ENCODE data around the gene WNT5B. TPM values are rescaled to one million over a fixed set of nuclear protein-coding genes. Genes with fewer than 3 reads are reported as not detected.

WNT5B gene
- total RNA-seq, 3 donors from 2014 or later (not counting 1 experiment from before 2014, with no cell fraction given): not detected

DNA sequence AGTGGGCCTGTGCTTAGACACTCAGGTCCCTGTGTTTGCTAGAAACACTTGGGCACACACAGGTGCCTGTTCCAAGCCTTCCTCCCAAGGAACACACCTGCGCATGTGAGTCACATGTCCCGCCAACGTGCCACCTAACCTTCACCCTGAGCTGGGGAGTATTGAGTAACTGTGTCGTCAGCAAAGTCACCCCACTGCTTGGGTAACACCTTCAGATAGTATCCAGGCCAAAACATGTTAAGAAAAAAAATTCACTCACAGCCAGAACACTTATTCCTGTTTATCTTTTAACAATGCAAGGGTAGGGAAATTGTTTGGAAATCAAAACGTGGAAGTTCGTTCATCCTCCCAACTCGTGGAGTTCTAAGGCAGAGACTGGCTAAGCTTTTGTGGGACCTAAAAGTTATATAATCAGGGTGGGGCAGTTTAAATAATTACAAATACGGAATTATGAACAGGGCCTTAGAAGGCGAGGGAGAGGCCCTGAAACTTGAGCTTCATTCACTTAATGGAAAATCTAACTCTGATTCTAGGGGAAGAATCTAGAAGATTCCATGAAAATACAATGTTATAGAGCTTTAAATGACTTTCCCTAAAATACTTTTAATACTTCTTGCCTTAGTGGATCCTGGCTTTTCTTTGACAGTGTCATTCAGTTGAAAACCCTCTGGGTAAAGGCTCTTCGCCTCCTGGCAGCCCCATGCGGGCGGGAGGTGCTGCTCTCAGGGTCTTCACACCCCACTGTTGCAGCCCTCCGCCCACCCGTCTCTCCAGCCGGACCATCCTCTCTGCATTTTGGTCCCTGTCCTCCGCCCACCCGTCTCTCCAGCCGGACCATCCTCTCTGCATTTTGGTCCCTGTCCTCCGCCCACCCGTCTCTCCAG is 31.5 kb downstream of the WNT5B start:
- ATAC-seq (peak; percentile 25 to 42 (median 40)), DNase-seq (peak; percentile 45 to 82)
- Histone ChIP-seq H3K27me3 (ENCODE audit: control insufficient read depth, insufficient read depth, low read length) (no peaks in the 10 kb centered on the region), H3K4me3 (ENCODE audit: low read length) (no peak overlapping the region), H3K27ac (ENCODE audit: low read length) (peak overlapping the region; percentile 62), H3K9me3 (ENCODE audit: control insufficient read depth, insufficient read depth, low read length) (no peaks in the 10 kb centered on the region), H3K36me3 (ENCODE audit: control insufficient read depth, insufficient read depth, low read length) (no peaks in the 10 kb centered on the region), H3K4me1 (ENCODE audit: control insufficient read depth, insufficient read depth, low read length) (peaks cover 6% of the 10 kb centered on the region)
- TF ChIP-seq, protein P1, sequence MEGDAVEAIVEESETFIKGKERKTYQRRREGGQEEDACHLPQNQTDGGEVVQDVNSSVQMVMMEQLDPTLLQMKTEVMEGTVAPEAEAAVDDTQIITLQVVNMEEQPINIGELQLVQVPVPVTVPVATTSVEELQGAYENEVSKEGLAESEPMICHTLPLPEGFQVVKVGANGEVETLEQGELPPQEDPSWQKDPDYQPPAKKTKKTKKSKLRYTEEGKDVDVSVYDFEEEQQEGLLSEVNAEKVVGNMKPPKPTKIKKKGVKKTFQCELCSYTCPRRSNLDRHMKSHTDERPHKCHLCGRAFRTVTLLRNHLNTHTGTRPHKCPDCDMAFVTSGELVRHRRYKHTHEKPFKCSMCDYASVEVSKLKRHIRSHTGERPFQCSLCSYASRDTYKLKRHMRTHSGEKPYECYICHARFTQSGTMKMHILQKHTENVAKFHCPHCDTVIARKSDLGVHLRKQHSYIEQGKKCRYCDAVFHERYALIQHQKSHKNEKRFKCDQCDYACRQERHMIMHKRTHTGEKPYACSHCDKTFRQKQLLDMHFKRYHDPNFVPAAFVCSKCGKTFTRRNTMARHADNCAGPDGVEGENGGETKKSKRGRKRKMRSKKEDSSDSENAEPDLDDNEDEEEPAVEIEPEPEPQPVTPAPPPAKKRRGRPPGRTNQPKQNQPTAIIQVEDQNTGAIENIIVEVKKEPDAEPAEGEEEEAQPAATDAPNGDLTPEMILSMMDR (IDR thresholded peaks at IDR 0.05): no peak
- 64% methylated on average over 12 of the region's 20 CpGs for WGBS (ENCODE audit: insufficient coverage)
- H3K9me3 Mint-ChIP-seq: no peaks in the 10 kb centered on the region
- peaks cover 28 to 31% of the 10 kb centered on the region in 2 donors for H3K4me1 Mint-ChIP-seq
- intact Hi-C loops (cut with micrococcal nuclease): loop anchor here (2.0 kb wide), 1 partner anchor 30 kb away; the partner anchor contains the start of gene ADIPOR2
- peak overlapping the region; percentile 84 to 87 for H3K27ac Mint-ChIP-seq
- H3K36me3 Mint-ChIP-seq: no peaks in the 10 kb centered on the region
- peak overlapping the region; percentile 84 for H3K4me3 Mint-ChIP-seq
- H3K27me3 Mint-ChIP-seq (ENCODE audit: low read depth in 2 of 2): no peaks in the 10 kb centered on the region

DNA sequence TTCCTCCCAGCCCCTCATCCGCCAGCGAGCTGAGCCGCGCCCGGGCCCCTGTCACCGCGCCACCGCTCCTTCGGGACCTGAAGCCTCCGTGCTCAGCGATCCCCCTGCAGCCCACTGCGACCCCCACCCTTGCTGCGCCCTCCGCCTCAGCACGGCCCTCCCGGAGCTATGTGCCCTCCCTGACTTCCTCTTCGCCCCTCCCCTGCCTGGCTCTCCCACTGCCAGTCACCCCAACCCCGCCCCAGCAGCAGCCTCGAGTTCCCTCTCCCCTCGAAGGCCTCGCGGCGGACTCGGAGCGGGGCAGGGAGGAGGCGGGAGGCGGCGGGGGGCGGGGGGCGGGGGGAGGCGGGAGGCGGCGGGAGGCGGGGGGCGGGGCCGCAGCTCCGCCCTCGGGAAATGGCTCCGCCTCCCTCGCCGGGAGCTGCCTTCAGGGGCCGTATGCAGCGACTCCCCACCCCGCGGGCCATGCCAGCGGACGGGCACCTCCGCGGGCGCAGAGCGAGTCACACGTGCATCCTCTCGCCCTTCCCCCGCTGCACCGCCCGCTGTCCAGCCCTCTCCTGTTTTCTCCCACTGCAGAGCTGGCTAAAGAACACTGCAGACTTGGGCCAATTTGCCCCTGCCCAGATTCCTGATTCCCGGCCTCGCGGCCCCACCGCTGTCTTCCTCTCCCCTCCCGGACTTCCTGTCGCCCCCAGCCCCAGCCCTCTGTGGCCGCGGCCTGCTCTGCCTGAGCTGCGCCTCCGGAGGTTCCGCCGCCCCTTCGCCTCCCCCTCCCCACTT is 32.7 kb downstream of the WNT5B start:
- H3K4me3 ChIP-seq (ENCODE audit: low read length): peak overlapping the region; percentile 42
- Mint-ChIP-seq H3K4me3 (peak overlapping the region; percentile 83), H3K4me1 (peaks cover 30 to 39% of the 10 kb centered on the region in 2 donors), H3K9me3 (no peaks in the 10 kb centered on the region), H3K36me3 (no peaks in the 10 kb centered on the region), H3K27ac (peak overlapping the region; percentile 84 to 87), H3K27me3 (ENCODE audit: low read depth in 2 of 2) (no peaks in the 10 kb centered on the region)
- no peaks in the 10 kb centered on the region for H3K27me3 ChIP-seq (ENCODE audit: control insufficient read depth, insufficient read depth, low read length)
- no peaks in the 10 kb centered on the region for H3K36me3 ChIP-seq (ENCODE audit: control insufficient read depth, insufficient read depth, low read length)
- peak; percentile 87 to 93 (median 87) for ATAC-seq
- H3K4me1 ChIP-seq (ENCODE audit: control insufficient read depth, insufficient read depth, low read length): peaks cover 13% of the 10 kb centered on the region
- DNase-seq: peak; percentile 85 to 94
- WGBS (ENCODE audit: insufficient coverage): 4% methylated on average over 58 of the region's 69 CpGs
- peak overlapping the region; percentile 48 for H3K27ac ChIP-seq (ENCODE audit: low read length)
- intact Hi-C loops (cut with micrococcal nuclease): loop anchor here (2.0 kb wide), 1 partner anchor 29 kb away; the partner anchor contains the start of gene ADIPOR2
- TF ChIP-seq, protein P1 (IDR thresholded peaks at IDR 0.05): no peak
- H3K9me3 ChIP-seq (ENCODE audit: control insufficient read depth, insufficient read depth, low read length): no peaks in the 10 kb centered on the region

DNA sequence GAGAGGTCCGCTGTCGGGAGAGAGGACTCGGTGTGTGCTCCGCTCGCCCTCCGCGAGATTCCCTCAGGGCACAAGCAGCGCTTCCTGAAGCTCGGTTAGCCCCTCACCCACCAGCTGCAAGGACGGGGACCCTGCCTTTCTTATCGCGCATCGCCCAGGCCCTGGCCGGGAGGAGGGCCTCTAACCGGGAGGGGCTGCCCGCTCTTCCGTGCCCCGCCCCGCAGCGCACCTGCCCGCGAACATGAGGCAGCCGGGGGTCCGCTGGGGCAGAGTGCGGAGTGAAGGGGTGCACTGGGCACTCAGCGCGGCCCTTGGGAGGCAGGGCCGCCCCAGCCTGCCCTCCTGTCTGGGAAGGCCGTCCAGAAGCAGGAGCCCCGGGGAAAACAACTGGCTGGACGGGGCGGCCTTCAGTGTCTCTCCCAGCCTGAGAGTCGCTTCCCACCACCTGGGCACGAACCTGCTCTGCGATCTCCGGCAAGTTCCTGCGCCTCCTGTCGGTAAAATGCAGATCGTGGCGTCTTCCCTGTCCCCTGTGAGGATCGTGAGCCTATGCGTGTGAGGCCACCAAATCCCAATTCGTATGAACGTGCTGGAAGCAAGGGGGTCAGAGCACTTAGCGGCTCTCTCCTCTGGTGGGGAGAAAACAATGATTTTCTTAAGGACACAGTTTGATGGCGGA is 33.9 kb downstream of the WNT5B start:
- Mint-ChIP-seq H3K4me3 (peak overlapping the region; percentile 90), H3K27ac (peak overlapping the region; percentile 73 to 75), H3K27me3 (ENCODE audit: low read depth in 2 of 2) (no peaks in the 10 kb centered on the region), H3K36me3 (no peaks in the 10 kb centered on the region), H3K4me1 (peaks cover 40 to 51% of the 10 kb centered on the region in 2 donors), H3K9me3 (no peaks in the 10 kb centered on the region)
- ATAC-seq (no peak), DNase-seq (peak in 1 of 2 donors; percentile 60)
- H3K4me1 ChIP-seq (ENCODE audit: control insufficient read depth, insufficient read depth, low read length): peaks cover 24% of the 10 kb centered on the region
- TF ChIP-seq, protein P1 (IDR thresholded peaks at IDR 0.05): no peak
- H3K9me3 ChIP-seq (ENCODE audit: control insufficient read depth, insufficient read depth, low read length): no peaks in the 10 kb centered on the region
- no peak overlapping the region for H3K4me3 ChIP-seq (ENCODE audit: low read length)
- no peaks in the 10 kb centered on the region for H3K27me3 ChIP-seq (ENCODE audit: control insufficient read depth, insufficient read depth, low read length)
- WGBS (ENCODE audit: insufficient coverage): 70% methylated on average over 46 of the region's 46 CpGs
- no peak overlapping the region for H3K27ac ChIP-seq (ENCODE audit: low read length)
- intact Hi-C loops (cut with micrococcal nuclease): no loop called here
- H3K36me3 ChIP-seq (ENCODE audit: control insufficient read depth, insufficient read depth, low read length): no peaks in the 10 kb centered on the region
